Transverse colon (tissue), 4 donors: ENCODE results near the gene SLC13A4. TPM values are rescaled to one million over a fixed set of nuclear protein-coding genes. Genes with fewer than 3 reads are reported as not detected.

Experiments used
- DNase-seq: peaks from one replicate; pipeline ENCODE4 v3.0.0-alpha.2; 2019
- H3K27ac ChIP-seq, 4 donors: fragments of 200-600 bp; sonication (generic); 2 replicates each; pipeline ENCODE4 v1.5.1; 2016 to 2018; ENCODE audit warnings: inconsistent platforms in 4 of 4
- H3K27me3 ChIP-seq: fragments of 200-600 bp; sonication (generic); 2 replicates; pipeline ENCODE4 v1.5.1; 2017; ENCODE audit warnings: inconsistent platforms
- H3K36me3 ChIP-seq, 4 donors: fragments of 200-600 bp; sonication (generic); 2 replicates each; pipeline ENCODE4 v1.5.1; 2017 to 2019; ENCODE audit warnings: inconsistent platforms in 4 of 4
- H3K4me1 ChIP-seq, 4 donors: fragments of 200-600 bp; sonication (generic); 2 replicates each; pipeline ENCODE4 v1.5.1; 2017 to 2020; ENCODE audit warnings: inconsistent platforms in 4 of 4
- H3K4me3 ChIP-seq, 4 donors: fragments of 200-600 bp; sonication (generic); 1 replicate in 1 of 4; 2 replicates in 3 of 4; pipeline versions ENCODE4 v1.5.1 to v1.6.1; 2017 to 2019; ENCODE audit warnings: inconsistent platforms in 4 of 4
- H3K9me3 ChIP-seq, 2 donors: fragments of 200-600 bp; sonication (generic); 2 replicates each; pipeline ENCODE4 v1.5.1; 2017 to 2019; ENCODE audit warnings: inconsistent platforms in 2 of 2
- CTCF ChIP-seq, 5 experiments: fragments of 200-600 bp in 3 of 5; fragments of 450-650 bp in 2 of 5; sonication (generic) in 3 of 5; IDR thresholded peaks; 1 replicate in 2 of 5; 2 replicates in 3 of 5; pipeline ENCODE4 v1.5.1; 2016 to 2017; ENCODE audit warnings: antibody characterized with exemption in 5 of 5, inconsistent platforms in 3 of 5, mild to moderate bottlenecking in 2 of 5, moderate library complexity in 1 of 5
- EP300 ChIP-seq: sonication (generic); formaldehyde crosslinking; IDR thresholded peaks from one replicate; pipeline ENCODE4 v1.6.1; 2017; ENCODE audit warnings: antibody characterized with exemption, low read depth
- POLR2A ChIP-seq: fragments of 450-650 bp; IDR thresholded peaks from one replicate; pipeline ENCODE4 v1.6.1; 2016; ENCODE audit warnings: antibody characterized with exemption, mild to moderate bottlenecking, moderate library complexity
- POLR2AphosphoS5 ChIP-seq, 3 donors: sonication (generic); formaldehyde crosslinking; IDR thresholded peaks; one replicate each; pipeline ENCODE4 v1.6.1; 2016; ENCODE audit warnings: antibody characterized with exemption in 3 of 3
- WGBS, 2 donors: methylation state at CpG; one replicate each; pipeline ENCODE4 v1.1.5; 2018; ENCODE audit warnings: low coverage in 1 of 2; 5-methylcytosine and 5-hydroxymethylcytosine counted together
- in situ Hi-C, 4 donors: fragments of 200-750 bp; cut with MboI; loops; one replicate each; pipeline versions ENCODE4 v1.15.0 to v1.15.1; 2017; ENCODE audit warnings: low sequenced_read_pairs in 3 of 4, low pct_ligation_motif_present in 1 of 4, low pct_unique_long_range_greater_than_20kb in 1 of 4
- intact Hi-C: fragments of 100-400 bp; cut with DNase I; formaldehyde crosslinking; loops from one replicate; pipeline ENCODE4 v1.15.1; 2023; ENCODE audit warnings: low total_unique reads
- total RNA-seq, 4 donors: library from RNA; depleted of rRNA; stranded (reverse); fragments of >200 nt; gene quantifications; one replicate each; pipeline ENCODE4 v1.1.0, GENCODE V29; 2016

SLC13A4 gene
- total RNA-seq, 4 donors from 2014 or later: 3.0 to 15.3 TPM; not detected in 2

- H3K4me3 ChIP-seq: no peak overlapping the region
- H3K4me1 ChIP-seq: no peaks in the 10 kb centered on the region
- no peaks in the 10 kb centered on the region for H3K27me3 ChIP-seq
- 80 to 86% methylated on average over 1 of the region's 1 CpG for WGBS, 2 donors
- H3K9me3 ChIP-seq: no peaks in the 10 kb centered on the region
- H3K36me3 ChIP-seq: no peaks in the 10 kb centered on the region
- no peak for TF ChIP-seq EP300
- TF ChIP-seq POLR2AphosphoS5 (IDR thresholded peaks at IDR 0.05): no peak
- TF ChIP-seq POLR2A: no peak
- TF ChIP-seq CTCF (IDR thresholded peaks at IDR 0.05): no peak
- H3K27ac ChIP-seq: no peak overlapping the region
- intact Hi-C loops (no loop called here), in situ Hi-C loops (no loop called here)
- DNase-seq: no peak
These were observed 12.3 kb downstream of the SLC13A4 start for GRCh38 chr7:135715673-135716072.

- no peak for TF ChIP-seq POLR2A
- no peak for TF ChIP-seq EP300
- no peak for TF ChIP-seq CTCF (IDR thresholded peaks at IDR 0.05)
- no peak for TF ChIP-seq POLR2AphosphoS5 (IDR thresholded peaks at IDR 0.05)
- in situ Hi-C loops (no loop called here), intact Hi-C loops (no loop called here)
- no peak for DNase-seq
- H3K27ac ChIP-seq: no peak overlapping the region
- no peak overlapping the region for H3K4me3 ChIP-seq
- no peaks in the 10 kb centered on the region for H3K4me1 ChIP-seq
- no peaks in the 10 kb centered on the region for H3K36me3 ChIP-seq
- 94% methylated on average over 5 of the region's 5 CpGs for WGBS, 2 donors
- H3K9me3 ChIP-seq: no peaks in the 10 kb centered on the region
- H3K27me3 ChIP-seq: no peaks in the 10 kb centered on the region
These were observed 12.9 kb downstream of the SLC13A4 start for GRCh38 chr7:135715055-135715522.

- no peak overlapping the region for H3K27ac ChIP-seq
- in situ Hi-C loops (no loop called here), intact Hi-C loops (no loop called here)
- H3K36me3 ChIP-seq: no peaks in the 10 kb centered on the region
- no peaks in the 10 kb centered on the region for H3K4me1 ChIP-seq
- TF ChIP-seq POLR2A (no peak), CTCF (IDR thresholded peaks at IDR 0.05) (no peak), POLR2AphosphoS5 (IDR thresholded peaks at IDR 0.05) (no peak), EP300 (no peak)
- no peak overlapping the region for H3K4me3 ChIP-seq
- DNase-seq: no peak
- no peaks in the 10 kb centered on the region for H3K9me3 ChIP-seq
- WGBS, 2 donors: 85% methylated on average over 20 of the region's 20 CpGs; no CpG with 5 or more reads in 1 of the 2 donors
- no peaks in the 10 kb centered on the region for H3K27me3 ChIP-seq
These were observed 13.4 kb downstream of the SLC13A4 start for GRCh38 chr7:135714534-135715009.

- Histone ChIP-seq H3K27ac (no peak overlapping the region), H3K4me1 (no peaks in the 10 kb centered on the region), H3K36me3 (no peaks in the 10 kb centered on the region), H3K4me3 (no peak overlapping the region), H3K27me3 (no peaks in the 10 kb centered on the region), H3K9me3 (no peaks in the 10 kb centered on the region)
- intact Hi-C loops (no loop called here), in situ Hi-C loops (no loop called here)
- DNase-seq: no peak
- TF ChIP-seq EP300: no peak
- TF ChIP-seq POLR2AphosphoS5 (IDR thresholded peaks at IDR 0.05): no peak
- no peak for TF ChIP-seq CTCF (IDR thresholded peaks at IDR 0.05)
- TF ChIP-seq POLR2A: no peak
- WGBS, 2 donors: 74% methylated on average over 4 of the region's 4 CpGs; no CpG with 5 or more reads in 1 of the 2 donors
These were observed 14.0 kb downstream of the SLC13A4 start for GRCh38 chr7:135713836-135714470.
